HG02642 (cell line): Measurements from ENCODE around the gene BDH2.
A peak's percentile ranks its signal among the peaks of the same experiment; 100 is the strongest.

Experiments used
- ATAC-seq: cut with Tn5 transposase; IDR thresholded peaks from one replicate; pipeline ENCODE4 v1.9.1; 2021; ENCODE audit warnings: mild to moderate bottlenecking; ENCODE audit not compliant: unreplicated experiment, poor library complexity

The BDH2 gene

DNA sequence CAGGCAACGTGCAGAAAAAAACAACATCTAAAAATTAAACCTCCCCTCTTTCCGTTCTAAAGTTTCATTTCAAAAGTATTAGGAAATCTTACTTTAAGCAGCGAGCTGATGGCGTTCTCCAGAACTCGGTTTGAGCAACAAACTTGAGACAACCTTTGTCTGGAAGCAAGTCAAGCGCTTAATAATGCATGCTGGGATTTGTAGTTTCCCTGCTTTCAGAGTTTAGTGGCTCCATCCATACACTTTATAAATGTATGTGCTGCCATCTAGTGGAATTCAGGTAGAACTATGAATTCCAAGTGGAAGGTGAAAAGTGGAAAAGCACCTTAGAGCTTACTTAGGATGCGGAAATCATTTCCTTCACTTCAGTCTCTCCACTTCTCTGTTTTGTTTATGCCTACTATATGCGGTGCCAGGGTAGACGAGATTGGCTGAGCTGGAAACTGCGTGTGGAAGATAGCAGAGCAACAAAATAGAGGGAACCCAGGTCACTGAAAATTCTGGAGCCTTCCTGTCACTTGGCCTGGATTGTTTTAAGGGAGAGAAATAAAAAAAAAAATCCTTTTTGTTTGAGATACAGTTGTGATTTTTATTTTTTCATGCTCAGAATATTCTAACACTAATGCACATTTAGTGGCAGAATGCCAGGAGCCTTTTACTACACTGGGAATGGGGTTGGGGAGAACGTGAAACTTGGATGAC, at the start of gene BDH2:
Gene BDH2, minus strand, starts transcription at position 144 of the 702 bp plus-strand sequence. CDS start 3,580 bp downstream, outside the sequence.
- ATAC-seq = peak; percentile 95

DNA sequence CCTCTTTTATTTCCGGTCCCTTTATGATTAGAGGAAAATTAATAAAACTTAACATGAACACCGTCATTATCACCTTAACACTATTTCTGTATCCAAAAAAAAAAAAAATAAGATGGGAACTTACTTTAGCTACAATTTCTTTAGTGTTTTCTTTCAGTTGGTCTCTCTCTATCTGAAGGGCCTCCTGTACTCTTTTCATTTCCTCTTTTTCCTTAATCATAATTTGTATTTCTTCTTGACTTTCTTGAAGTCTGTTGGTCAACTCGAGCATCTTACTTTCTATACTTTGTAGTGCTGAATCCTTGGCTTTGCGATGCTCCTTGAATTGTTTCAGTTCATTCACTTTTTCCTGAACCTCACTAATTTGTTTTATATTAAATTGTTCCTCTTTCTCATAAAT, 45.3 kb upstream of the BDH2 start:
- ATAC-seq = no peak

DNA sequence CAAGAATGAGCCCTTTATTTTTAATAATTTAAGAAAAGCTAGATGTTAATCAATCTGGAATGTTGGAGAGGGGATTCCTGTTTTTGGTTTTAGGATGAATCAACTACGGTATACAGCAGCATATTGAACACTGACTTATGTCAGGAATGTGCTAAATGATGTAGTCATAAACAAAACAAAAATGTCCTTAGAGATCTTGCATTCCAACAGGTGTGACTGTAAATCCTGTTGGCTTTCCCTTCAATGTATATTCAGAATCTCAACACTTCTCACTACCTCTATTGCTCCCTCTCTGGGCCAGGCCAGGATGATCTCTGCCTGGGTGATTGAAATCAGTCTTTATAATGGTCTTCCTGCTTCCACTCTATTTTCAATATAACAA, 37.8 kb upstream of the BDH2 start:
- no peak for ATAC-seq

DNA sequence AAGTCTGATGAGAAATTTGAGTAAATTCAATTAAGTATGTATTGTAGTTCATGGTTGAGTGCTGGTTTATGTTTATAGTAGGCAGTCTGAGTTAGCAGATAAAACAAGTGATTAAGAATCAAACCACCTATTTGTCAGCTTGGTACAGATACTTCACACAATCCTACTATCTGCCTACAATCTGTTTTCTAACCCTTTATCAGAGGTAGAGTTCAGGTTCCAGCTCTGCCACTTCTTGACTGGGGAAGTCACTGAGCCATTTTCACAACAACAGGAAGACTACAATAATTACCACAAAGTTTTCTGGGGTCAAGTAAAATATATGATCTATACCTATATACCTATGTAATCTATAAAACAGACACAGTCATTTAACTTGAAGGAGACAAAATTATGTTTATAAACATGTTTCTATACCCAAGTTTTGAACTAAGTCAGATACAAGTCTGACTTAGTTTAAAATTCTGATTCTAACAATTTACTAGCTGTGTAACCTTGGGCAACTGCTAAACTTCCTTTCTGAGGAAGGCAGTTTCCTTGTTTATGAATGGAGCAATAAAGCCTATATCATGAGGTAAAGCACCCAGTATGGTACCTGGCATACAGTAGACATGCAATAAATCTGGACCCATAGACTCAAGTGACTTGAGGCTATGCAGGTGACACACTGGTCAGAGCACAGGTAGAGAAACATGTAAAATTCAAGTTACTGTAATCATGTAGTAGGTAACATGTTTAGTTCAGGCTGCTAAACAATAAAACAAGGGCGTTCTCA, 37.2 kb upstream of the BDH2 start:
- ATAC-seq = no peak

DNA sequence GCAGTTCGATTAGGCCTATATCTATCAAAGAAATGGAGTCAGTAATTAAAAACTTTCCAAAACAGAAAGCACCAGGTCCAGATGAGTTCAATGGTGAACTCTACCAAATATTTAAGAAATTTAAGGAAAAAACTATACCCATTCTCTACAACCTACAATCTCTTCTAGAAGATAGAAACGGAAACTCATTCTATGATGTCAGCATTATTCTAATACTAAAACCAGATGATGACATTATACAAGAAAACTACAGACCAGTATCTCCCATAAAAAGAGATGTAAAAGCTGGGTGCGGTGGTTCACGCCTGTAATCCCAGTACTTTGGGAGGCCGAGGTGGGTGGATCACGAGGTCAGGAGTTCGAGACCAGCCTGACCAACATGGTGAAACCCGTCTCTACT, 29.5 kb upstream of the BDH2 start:
- no peak for ATAC-seq

DNA sequence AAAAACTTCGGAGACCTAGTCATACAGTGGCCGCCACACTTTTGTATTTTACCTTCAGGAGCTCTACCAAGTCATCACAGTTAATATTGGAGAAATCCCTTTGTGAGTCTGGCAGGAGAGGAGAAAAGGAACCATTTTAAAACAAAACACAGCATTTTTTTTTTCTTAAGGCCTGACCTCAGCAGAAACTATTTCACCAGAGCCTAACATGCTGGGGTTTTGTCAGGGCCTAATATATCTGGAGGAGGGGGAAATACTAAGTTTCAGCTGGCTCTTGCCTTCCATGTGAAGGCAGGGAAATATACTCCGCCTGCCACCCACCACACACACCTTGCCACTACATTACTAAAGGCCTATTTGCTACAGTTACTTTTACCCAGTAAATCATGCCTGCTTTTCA, 26.5 kb upstream of the BDH2 start:
- no peak for ATAC-seq

DNA sequence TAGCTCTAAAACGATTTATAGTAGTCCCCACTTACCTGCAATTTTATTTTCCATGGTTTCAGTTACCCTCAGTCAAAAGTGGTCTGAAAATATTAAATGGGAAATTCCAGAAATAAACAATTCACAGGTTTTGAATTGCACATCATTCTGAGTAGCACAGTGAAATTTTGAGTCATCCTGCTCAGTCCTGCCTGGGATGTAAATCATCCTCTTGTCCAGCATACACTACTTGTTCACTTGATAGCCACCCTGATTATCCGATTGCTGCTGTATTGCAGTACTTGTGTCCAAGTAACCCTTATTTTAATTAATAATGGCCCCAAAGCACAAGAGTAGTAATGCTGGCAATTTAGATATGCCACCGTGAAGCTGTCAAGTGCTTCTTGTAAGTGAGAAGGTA, 23.5 kb upstream of the BDH2 start:
- no peak for ATAC-seq

DNA sequence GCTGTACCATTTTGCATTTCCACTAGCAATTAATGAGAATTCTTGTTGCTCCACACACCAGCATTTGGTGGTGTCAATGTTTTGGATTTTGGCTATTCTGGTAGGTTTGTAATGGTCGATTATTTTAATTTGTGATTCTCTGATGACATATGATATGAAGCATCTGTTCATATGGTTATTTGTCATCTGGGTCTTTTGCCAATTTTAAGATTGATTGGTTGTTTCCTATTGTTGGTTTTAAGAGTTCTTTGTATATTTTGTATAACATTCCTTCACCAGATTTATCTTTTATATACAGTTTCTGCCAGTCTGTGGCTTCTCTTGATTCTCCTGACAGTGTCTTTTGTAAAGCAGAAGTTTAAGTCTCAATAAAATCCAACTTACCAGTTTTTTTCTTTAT, 18.5 kb upstream of the BDH2 start:
- ATAC-seq = no peak

DNA sequence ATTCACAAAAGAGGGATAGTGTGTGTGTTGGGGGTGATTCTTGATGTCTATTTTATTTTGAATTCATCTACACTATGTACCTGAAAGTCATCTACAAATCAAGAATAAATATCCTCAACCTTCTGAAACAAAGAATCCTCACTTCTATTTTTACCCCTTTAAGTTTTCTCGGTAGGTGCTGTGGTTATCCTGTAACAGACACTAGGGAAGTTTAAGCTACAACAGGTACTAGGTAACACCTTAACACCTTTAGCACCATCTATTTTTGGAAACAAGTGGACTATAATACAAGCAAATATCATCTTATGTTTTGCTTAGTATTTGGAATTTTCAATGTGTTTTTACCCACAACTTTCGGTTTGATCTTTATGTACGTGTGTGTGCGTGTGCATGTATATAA, 12.0 kb upstream of the BDH2 start:
- no peak for ATAC-seq

DNA sequence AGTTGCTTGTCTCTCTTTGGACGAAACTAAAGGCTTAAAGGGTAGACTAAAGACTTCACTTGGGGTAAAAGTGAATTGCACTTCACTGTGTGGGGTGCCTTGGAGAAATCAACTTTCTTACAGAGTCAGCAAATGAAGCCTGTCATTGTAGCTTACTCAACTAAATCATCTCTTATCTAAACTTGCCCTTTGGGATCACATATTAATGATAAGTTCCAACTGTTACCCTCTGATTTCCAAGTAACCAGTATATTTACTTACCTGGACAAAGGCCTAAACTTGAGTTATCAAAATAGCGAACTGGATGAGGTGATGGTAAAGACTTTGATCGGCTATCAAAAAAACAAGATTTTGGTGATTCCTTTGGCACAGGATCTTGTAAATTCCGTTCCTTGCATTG, 8.9 kb upstream of the BDH2 start:
- ATAC-seq = no peak

DNA sequence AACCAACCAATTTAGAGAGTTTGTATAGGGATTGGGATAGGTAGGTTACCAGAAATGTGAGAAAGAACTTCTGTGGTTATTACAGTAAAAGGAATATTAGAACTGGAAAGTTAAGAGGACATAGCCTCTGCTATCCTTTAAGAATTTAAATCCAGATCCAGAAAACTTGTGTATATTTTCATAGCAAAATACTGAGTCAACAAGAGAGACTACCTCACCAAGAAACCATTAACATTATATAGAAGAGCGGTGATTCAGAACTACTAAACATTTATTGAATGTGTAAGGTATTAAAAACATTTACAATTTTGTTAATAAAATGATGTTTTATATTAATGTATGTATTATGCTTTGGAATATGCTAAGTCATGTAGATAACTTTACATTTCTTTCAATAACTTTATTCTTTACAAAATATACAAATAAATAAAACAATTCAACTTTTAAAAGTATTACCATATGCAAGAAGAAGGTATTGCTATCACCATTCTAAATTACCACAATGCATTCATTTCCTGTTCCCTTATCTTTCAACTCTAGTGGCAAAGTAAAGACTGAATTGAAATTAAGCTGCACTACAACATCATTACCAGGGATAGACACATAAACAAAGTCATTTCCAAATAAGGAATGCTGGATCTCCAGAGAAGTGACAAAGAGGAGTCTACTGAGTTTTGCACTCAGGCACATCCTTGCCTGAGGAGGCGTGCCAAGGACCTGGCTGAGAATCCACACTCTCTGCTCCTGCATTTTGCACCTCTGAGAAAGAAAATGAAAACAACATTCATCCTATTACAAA, 6.1 kb upstream of the BDH2 start:
- ATAC-seq = no peak

DNA sequence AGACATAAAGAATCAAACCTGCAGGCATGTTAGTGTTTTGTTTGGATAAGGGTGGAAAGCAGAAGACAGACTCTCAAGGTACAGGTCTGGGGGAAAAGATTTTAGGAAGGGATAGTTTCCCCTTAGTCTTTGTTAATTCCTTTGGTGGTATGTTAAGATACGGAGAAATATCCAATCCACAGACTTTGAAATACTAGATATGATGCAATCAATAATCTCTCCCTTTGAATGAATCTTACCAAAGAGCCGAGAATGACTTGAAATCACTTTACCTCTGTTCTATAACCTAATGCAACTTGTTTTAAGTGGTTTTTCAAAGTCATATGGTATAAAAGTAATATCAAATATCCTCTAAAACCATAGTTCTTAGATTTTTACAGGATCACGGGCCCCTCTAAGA, 5.3 kb upstream of the BDH2 start:
- ATAC-seq = no peak

DNA sequence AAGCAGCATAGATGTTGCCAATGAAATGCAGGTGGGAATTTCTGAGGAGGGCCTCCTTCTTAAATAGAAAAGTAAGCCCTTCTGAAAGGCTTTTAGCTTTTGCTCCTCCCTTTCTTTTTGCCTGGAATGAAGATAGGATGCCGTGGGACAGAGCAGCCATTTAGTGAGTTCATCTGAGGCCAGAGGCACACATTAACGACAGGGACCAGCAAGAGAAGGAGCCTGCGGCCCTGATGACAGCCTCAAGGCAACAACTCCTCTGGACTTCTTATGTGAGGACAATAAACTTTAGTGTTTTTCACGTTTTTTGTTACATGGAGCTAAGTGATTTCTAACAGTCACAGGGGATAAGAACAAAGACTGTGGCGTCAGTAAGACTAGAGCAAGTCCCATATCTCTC, 1.1 kb upstream of the BDH2 start:
- no peak for ATAC-seq

DNA sequence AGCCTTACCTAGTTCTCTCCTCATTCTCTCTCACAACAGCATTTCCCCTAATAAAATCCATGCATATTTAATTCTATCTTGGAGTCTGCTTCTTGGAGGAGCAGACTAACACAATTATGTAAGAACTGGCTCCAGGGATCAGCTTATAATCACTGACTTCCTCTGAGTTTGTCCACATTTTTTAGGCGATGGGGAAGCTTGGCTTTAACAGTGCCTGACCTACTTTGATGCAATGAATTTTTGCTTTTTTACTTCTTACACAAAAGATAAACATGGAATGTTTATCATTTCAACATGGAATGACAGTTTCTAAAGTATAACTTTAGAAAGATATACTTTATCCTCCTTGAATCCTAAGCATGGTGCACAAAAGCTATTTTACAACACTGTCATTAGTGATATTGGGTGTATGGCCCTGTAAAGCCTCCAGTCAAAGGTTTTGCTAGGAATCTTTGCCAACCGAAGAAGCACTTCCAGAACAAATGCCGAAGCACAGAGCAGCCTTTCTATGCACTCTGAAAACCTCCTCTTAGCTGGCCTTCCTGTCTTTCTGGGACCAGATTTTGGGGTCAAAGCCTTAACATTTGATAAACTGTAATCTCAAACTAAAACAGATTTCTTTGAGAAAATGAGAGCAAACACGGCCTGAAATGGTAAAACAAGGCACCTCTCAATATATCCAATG, 736 bp downstream of the BDH2 start:
- ATAC-seq = no peak

DNA sequence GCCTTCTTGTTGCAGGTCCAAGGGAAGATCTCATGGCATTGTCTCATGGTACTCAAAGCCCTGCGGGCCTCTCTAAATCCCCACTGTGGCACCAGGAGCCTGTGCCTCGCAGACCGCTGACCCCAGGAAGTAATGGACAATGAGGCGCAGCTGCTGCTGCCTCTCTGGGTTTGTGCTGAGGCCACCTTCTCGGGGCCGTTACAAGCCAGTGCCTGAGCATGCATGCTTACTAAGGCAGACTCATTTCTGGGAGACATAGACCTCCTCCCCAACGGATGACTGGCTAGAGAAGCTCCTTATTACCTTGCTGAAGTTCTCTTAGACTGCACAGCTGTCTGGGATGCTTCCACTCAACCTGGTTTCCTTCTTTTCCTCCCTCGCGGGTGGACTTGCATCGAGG, 1.3 kb downstream of the BDH2 start:
- no peak for ATAC-seq

DNA sequence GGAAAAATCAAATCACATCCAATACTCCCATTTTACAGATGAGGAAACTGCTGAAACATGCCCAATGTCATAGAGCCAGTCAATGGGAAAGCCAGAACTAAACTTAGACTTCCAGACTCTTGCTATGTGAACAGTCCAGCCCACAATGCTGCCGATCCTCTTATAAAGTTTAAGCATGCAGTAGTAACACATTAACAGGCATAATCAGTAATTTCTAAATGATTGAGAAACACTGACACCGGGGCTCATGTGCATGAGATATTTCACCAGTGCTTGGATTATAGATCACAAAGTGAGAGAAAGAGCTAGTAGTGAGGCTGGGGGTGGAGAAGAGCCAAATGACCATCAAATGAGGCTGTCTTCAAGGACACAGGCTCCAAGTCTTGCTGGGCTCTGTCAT, 2.5 kb downstream of the BDH2 start:
- no peak for ATAC-seq

DNA sequence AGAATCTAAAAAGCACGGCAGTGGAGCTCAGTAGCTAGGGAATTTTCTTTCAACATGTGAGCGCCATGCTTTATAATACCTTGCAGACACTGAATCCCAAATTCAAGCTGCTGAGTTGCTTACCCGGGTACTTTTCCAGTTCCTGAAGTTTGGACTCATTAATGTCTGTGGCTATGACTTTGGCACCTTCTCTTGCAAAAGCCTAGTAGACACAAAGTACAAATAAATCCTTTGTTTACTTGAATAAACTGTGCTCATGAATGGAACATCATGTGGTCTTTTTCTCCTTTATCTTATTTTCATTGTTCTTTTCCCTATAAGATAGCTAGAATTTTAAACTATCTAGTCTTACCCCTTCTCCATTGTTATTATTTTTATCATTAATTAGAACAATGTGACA, 4.6 kb downstream of the BDH2 start:
- no peak for ATAC-seq

DNA sequence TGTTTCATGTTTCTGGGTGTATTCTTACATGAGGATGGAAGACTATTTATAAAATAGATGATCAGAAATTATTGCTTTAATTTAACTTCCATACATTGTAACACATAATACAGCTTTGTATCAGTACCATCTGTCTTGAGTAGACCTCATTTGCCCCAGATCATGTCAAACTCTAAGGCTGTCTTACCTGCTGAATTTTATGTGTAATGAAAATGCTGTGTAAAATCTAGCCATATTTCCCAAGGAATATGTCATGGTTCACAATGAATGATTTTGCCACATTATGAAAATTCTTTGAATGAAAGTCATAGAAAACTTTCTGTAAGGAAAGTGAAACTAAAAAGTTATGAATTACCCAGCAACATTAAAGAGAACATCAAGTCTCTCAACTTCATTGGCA, 7.4 kb downstream of the BDH2 start:
- peak; percentile 22 for ATAC-seq

DNA sequence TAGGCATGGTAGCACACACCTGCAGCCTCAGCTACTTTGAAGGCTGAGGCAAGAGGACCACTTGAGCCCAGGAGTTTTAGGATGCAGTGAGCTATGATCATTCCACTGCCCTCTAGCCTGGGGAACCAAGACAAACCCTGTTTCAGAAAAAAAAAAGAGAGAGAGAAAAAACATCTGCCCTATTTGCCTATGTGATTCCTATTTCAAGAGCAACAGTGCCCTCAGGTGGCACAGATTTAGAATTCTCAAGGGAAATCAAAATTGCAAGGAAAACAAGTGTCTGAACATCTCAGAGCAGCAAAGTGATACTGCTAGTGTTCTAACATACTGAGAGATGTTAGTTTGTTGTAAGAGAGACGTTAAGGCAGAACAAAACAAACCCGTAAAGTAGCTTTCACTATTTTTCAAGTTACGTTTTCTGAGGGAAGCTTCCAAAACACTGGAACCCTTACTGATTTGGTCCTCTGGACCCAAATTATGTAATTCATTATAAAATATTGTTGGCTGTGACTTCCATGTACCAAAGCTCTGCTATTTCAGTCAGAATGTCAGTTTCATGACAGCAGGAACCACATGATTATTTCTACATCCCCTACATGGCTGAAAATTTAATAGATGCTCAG, 7.9 kb downstream of the BDH2 start:
- peak; percentile 81 for ATAC-seq

DNA sequence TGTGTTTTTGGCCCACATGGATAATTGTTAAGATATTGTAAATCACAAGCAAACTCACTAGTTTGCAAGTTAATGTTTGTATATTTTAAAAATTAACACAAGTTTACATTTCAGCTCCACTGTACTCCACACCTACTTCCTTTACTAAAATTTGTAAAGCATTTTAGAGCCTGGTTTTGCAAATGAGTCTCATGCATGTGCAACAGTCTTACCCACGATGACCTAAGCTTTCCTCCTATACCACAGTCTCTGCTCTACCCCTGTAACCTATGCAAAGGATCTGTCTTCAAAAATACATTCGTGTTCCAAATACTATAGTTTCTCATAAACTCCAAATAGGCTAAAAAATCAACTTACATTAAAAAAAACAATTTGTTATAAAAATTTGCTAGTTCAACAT, 10.2 kb downstream of the BDH2 start:
- ATAC-seq = no peak
